ENCODE results near the gene PXDN.

DNA sequence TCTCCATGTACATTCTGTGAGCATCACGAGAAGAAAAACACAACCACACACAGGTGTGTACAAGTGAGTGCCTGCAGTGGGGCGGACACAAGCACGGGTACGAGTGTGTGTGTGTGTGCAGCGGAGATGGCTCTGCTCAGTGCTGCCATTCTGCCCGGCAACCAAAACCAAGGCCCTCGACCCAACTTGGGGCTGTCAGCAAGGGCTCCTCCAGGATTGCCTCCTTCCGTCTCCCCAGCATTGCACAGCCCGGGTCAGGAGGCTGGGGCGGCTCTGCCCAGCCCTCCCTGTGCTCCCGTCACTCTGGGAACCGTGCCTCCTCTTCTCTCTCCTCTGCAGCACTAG, 66.5 kb downstream of the PXDN start:
- TF ChIP-seq, protein P1, sequence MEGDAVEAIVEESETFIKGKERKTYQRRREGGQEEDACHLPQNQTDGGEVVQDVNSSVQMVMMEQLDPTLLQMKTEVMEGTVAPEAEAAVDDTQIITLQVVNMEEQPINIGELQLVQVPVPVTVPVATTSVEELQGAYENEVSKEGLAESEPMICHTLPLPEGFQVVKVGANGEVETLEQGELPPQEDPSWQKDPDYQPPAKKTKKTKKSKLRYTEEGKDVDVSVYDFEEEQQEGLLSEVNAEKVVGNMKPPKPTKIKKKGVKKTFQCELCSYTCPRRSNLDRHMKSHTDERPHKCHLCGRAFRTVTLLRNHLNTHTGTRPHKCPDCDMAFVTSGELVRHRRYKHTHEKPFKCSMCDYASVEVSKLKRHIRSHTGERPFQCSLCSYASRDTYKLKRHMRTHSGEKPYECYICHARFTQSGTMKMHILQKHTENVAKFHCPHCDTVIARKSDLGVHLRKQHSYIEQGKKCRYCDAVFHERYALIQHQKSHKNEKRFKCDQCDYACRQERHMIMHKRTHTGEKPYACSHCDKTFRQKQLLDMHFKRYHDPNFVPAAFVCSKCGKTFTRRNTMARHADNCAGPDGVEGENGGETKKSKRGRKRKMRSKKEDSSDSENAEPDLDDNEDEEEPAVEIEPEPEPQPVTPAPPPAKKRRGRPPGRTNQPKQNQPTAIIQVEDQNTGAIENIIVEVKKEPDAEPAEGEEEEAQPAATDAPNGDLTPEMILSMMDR (conservative IDR thresholded peaks at IDR 0.05 in 1 of 2, IDR thresholded peaks at IDR 0.05 in 1 of 2; ENCODE audit: extremely low read depth in 1 of 2, insufficient read depth in 1 of 2, low read depth in 1 of 2, low read length in 2 of 2), result no peak
- TF ChIP-seq EZH2 (IDR thresholded peaks at IDR 0.05; ENCODE audit: borderline replicate concordance, low read length), result no peak

Data from mammary epithelial cell (primary cell).